HT-29 (cell line): Measurements from ENCODE around the gene CHMP1A. TPM values are rescaled to one million over a fixed set of nuclear protein-coding genes. Genes with fewer than 3 reads are reported as not detected.

ENCODE experiments used
- DNase-seq: peaks from one replicate; pipeline ENCODE4 v3.0.0-alpha.2; 2015; ENCODE audit warnings: low spot score
- total RNA-seq: library from RNA; depleted of rRNA; stranded (reverse); fragments of >200 nt; shearing (Covaris generic); gene quantifications from 2 replicates; pipeline ENCODE4 v1.2.3, GENCODE V29; 2014

CHMP1A gene
- total RNA-seq, 1 experiment from 2014 or later, result 243 TPM

GRCh38 chr16:89624777-89625761, 32.4 kb downstream of the CHMP1A start:
- DNase-seq, result peak; percentile 47

- no peak for DNase-seq
Observed at GRCh38 chr16:89623511-89624261, 33.8 kb downstream of the CHMP1A start.

- DNase-seq, result no peak
Observed at GRCh38 chr16:89621698-89622409, 35.7 kb downstream of the CHMP1A start.

- DNase-seq, result no peak
Observed at GRCh38 chr16:89621136-89621697, 36.3 kb downstream of the CHMP1A start.

- DNase-seq, result no peak
Observed at GRCh38 chr16:89620406-89620841, 37.1 kb downstream of the CHMP1A start.

- DNase-seq, result no peak
Observed at GRCh38 chr16:89619840-89620239, 37.7 kb downstream of the CHMP1A start.

- no peak for DNase-seq
Observed at GRCh38 chr16:89618109-89618998, 39.2 kb downstream of the CHMP1A start.

- DNase-seq, result no peak
Observed at GRCh38 chr16:89617036-89617435, 40.5 kb downstream of the CHMP1A start.

- no peak for DNase-seq
Observed at GRCh38 chr16:89616623-89617022, 40.9 kb downstream of the CHMP1A start.

GRCh38 chr16:89615596-89616090, 41.9 kb downstream of the CHMP1A start:
- DNase-seq, result no peak

GRCh38 chr16:89615176-89615575, 42.3 kb downstream of the CHMP1A start:
- no peak for DNase-seq

- DNase-seq, result no peak
Observed at GRCh38 chr16:89613954-89614459, 43.5 kb downstream of the CHMP1A start.

- DNase-seq, result no peak
Observed at GRCh38 chr16:89613231-89613953, 44.1 kb downstream of the CHMP1A start, which contains the start of gene DPEP1. DPEP1 (plus strand) TSS chr16:89613642; CDS start chr16:89630411, 16,769 bp downstream.

- no peak for DNase-seq
Observed at GRCh38 chr16:89612415-89613166, 44.9 kb downstream of the CHMP1A start.

GRCh38 chr16:89610108-89610453, 47.4 kb downstream of the CHMP1A start:
- no peak for DNase-seq

GRCh38 chr16:89607937-89608740, 49.4 kb downstream of the CHMP1A start:
- DNase-seq, result no peak

- no peak for DNase-seq
Observed at GRCh38 chr16:89607453-89607852, 50.1 kb downstream of the CHMP1A start.

- DNase-seq, result no peak
Observed at GRCh38 chr16:89606006-89606405, 51.5 kb downstream of the CHMP1A start.
